Activated CD8-positive, alpha-beta T cell treated with anti-CD3 and anti-CD28 coated beads for 36 hours (primary cell): Measurements from ENCODE around the gene SPATS2L. TPM values are rescaled to one million over a fixed set of nuclear protein-coding genes. Genes with fewer than 3 reads are reported as not detected.
A peak's percentile ranks its signal among the peaks of the same experiment; 100 is the strongest.

ENCODE experiments used
- ATAC-seq: fragments of 200-7000 bp; cut with Tn5 transposase; one replicate; pipeline ENCODE4 v1.10.0; 2021; ENCODE audit warnings: mild to moderate bottlenecking, moderate library complexity
- CTCF ChIA-PET: fragments of 350-600 bp; sonication (Branson Sonifier 250); formaldehyde crosslinking; loops from one replicate; lab custom pipeline; 2021; ENCODE audit warnings: antibody characterized with exemption; lab: Charles Lee
- POLR2A ChIA-PET: fragments of 350-600 bp; sonication (Branson Sonifier 250); formaldehyde crosslinking; loops from one replicate; lab custom pipeline; 2021; ENCODE audit warnings: antibody characterized with exemption; lab: Charles Lee
- DNase-seq: peaks from one replicate; pipeline ENCODE4 v3.0.0-alpha.2; 2020
- H3K27ac Mint-ChIP-seq: one replicate; pipeline ENCODE4 v1.8.0; 2021; ENCODE audit warnings: mild to moderate bottlenecking, mixed read lengths
- H3K27me3 Mint-ChIP-seq: one replicate; pipeline ENCODE4 v1.8.0; 2021; ENCODE audit warnings: mixed read lengths
- H3K36me3 Mint-ChIP-seq: one replicate; pipeline ENCODE4 v1.8.0; 2021; ENCODE audit warnings: low read depth, mixed read lengths
- H3K4me1 Mint-ChIP-seq: one replicate; pipeline ENCODE4 v1.8.0; 2021; ENCODE audit warnings: low read depth, mixed read lengths
- H3K4me3 Mint-ChIP-seq: one replicate; pipeline ENCODE4 v1.8.0; 2021; ENCODE audit warnings: mild to moderate bottlenecking, moderate library complexity, mixed read lengths
- H3K9me3 Mint-ChIP-seq: one replicate; pipeline ENCODE4 v1.8.0; 2021; ENCODE audit warnings: mixed read lengths
- intact Hi-C: fragments of 100-400 bp; cut with micrococcal nuclease; formaldehyde crosslinking; loops from one replicate; pipeline ENCODE4 v1.10.0; 2022
- total RNA-seq, 2 experiments: library from RNA; stranded (reverse); gene quantifications; one replicate each; pipeline ENCODE4 v1.2.3, GENCODE V29; 2021
- TF ChIP-seq, protein P1 (sequence below): fragments of 200-600 bp; IDR thresholded peaks from one replicate; pipeline ENCODE4 v1.8.0; 2022; ENCODE audit warnings: antibody characterized with exemption, mild to moderate bottlenecking

Gene SPATS2L
- total RNA-seq, 2 experiments from 2014 or later, result 5.7 to 9.0 TPM

DNA sequence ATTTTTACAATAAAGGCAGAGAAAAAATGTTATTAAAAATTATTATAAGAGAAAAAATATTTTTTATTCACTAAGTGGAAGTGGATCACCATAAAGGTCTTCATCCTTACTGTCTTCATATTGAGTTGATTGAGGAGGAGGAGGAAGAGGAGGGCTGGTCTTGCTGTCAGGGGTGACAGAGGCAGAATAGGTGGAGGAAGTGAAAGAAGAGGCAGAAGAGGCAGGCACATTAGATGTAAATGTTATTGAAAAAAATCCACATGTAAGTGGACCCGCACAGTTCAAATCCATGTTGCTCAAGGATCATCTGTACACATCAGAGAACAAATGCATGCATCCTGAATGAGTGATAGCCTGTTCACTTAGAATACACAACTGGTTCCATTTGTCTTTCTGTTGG is 6.4 kb upstream of the SPATS2L start:
- Mint-ChIP-seq H3K9me3 (no peaks in the 10 kb centered on the region), H3K4me1 (no peaks in the 10 kb centered on the region), H3K27me3 (peaks cover 14% of the 10 kb centered on the region), H3K27ac (no peak overlapping the region), H3K36me3 (no peaks in the 10 kb centered on the region), H3K4me3 (no peak overlapping the region)
- DNase-seq (no peak), ATAC-seq (no peak)
- TF ChIP-seq, protein P1, sequence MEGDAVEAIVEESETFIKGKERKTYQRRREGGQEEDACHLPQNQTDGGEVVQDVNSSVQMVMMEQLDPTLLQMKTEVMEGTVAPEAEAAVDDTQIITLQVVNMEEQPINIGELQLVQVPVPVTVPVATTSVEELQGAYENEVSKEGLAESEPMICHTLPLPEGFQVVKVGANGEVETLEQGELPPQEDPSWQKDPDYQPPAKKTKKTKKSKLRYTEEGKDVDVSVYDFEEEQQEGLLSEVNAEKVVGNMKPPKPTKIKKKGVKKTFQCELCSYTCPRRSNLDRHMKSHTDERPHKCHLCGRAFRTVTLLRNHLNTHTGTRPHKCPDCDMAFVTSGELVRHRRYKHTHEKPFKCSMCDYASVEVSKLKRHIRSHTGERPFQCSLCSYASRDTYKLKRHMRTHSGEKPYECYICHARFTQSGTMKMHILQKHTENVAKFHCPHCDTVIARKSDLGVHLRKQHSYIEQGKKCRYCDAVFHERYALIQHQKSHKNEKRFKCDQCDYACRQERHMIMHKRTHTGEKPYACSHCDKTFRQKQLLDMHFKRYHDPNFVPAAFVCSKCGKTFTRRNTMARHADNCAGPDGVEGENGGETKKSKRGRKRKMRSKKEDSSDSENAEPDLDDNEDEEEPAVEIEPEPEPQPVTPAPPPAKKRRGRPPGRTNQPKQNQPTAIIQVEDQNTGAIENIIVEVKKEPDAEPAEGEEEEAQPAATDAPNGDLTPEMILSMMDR, result no peak
- POLR2A ChIA-PET, result no interaction called here
- CTCF ChIA-PET, result no interaction called here
- intact Hi-C loops, result loop anchor here (10.0 kb wide), 1 partner anchor 165 kb away; no protein-coding TSS in a partner anchor

DNA sequence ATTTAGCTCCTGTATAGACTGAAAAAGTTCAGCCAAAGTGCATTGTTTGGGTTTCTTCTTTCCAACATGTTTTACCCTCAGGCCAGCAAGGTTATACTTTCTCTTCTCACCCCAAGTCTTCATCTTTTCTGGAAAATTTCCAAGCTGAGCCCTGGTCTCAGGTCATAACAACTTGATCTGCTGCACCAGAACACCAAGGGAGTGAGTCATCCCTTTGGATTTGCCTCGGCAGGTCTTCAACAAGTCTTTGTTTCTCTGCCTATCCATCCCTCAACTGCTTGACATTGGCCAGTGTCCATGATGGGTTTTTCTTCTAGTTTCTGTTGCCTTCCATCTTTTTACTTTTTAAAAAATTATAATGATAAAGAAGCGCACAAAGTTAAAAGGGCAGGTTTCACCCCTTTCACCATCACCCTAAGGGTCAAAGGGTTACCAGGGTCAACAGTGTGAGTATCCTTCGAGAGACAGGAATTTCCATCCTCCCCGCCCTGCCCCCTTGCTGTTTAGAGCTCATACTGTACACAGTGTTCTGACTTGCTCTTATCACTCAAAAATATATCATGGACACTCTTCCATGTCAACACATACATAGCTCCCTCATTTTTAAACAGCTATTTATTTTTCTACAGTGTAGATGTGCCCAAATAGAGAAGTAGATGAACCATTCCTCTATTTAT is 5.7 kb upstream of the SPATS2L start:
- CTCF ChIA-PET, result no interaction called here
- H3K4me3 Mint-ChIP-seq, result no peak overlapping the region
- H3K27me3 Mint-ChIP-seq, result peaks cover 18% of the 10 kb centered on the region
- intact Hi-C loops, result loop anchor here (10.0 kb wide), 1 partner anchor 164 kb away; no protein-coding TSS in a partner anchor
- TF ChIP-seq, protein P1, result no peak
- H3K9me3 Mint-ChIP-seq, result no peaks in the 10 kb centered on the region
- DNase-seq, result no peak
- H3K27ac Mint-ChIP-seq, result no peak overlapping the region
- no peak for ATAC-seq
- peaks cover under 1% of the 10 kb centered on the region for H3K4me1 Mint-ChIP-seq
- H3K36me3 Mint-ChIP-seq, result no peaks in the 10 kb centered on the region
- POLR2A ChIA-PET, result no interaction called here

DNA sequence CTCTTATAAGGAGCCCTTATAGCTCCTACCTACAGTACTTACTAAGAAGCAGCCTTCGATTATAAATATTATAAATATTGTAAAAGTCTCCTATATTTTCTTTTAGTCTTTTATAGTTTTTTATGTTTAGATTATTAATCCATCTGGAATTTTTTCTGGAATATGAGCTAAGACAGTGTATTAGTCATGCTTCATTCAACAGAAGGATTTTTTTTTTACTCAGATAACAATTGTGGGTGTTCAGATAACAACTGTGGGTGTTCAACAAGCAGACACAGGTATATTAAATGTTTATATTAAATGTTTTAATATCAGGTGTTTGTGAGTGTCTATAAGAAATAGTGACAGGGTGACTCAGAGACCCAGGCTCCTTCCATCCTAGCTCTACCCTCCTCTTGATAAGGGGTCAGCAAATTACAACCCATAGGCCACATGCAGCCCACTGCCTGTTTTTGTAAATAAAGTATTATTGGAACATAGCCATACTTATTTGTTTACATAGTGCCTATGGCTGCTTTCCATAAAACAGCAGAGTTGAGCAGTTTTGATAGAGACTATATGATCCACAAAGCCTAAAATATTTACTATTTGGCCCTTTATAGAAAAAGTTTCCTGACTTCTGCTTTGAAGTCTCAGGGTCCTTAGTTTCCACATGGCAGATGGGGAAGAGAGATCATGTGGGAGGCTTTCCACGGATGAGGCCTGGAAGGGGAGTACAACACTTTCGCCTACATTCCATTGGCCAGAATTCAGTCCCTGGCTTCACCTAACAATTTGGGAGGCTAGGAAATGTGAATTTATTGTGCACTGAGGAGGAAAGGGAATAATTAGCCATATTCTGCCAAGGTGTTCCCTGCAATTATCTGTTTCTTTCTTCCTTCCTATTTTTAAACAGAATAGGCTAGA is 4.3 kb upstream of the SPATS2L start:
- DNase-seq (no peak), ATAC-seq (no peak)
- peaks cover 7% of the 10 kb centered on the region for H3K4me1 Mint-ChIP-seq
- ChIA-PET POLR2A (interaction anchor here (0.8 kb wide), 1 partner anchor 11 kb away, joined by 3 read pairs; no protein-coding TSS in a partner anchor), CTCF (no interaction called here)
- TF ChIP-seq, protein P1, result no peak
- intact Hi-C loops, result loop anchor here (10.0 kb wide), 1 partner anchor 163 kb away; no protein-coding TSS in a partner anchor
- no peak overlapping the region for H3K27ac Mint-ChIP-seq
- H3K36me3 Mint-ChIP-seq, result no peaks in the 10 kb centered on the region
- H3K4me3 Mint-ChIP-seq, result no peak overlapping the region
- H3K9me3 Mint-ChIP-seq, result no peaks in the 10 kb centered on the region
- peaks cover 24% of the 10 kb centered on the region for H3K27me3 Mint-ChIP-seq

DNA sequence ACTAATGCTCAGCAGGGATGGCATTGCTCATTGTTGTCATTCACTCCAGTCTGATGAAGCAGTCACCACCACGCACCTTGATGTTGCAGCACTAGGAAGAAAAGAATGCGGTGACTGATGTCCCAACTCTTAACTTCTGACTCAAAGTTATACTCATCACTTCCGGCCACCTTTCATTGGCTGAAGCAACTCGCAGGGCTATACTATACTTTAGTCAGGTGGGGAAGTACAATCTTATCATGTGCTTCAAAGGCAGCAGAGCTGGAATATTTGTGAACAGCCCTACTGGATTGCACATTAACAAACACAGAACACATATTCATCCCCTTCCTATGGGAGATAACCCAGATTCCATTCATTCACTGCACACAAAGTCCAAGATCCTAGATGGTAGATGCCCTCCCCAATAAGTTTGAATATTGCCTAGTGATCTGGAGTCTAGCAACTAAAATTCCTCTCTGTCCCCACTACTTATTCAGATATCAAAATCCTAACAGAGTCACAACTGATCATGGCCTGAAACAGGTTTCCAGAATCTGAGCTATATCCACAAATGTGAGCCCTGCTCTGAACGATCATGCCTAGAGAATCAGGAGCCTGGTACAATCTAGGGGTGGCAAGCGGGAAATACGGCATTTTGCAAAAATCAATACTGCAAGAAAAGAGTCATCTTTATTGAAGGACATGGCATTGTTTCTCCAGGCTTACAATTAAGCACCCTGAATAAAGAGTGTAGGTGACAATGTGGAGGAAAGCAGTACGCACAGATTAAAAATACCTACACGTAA is 3.4 kb upstream of the SPATS2L start:
- ATAC-seq (peak; percentile 10), DNase-seq (peak; percentile 6)
- intact Hi-C loops, result loop anchor here (10.0 kb wide), 1 partner anchor 162 kb away; no protein-coding TSS in a partner anchor
- TF ChIP-seq, protein P1, result no peak
- Mint-ChIP-seq H3K27ac (no peak overlapping the region), H3K27me3 (peaks cover 24% of the 10 kb centered on the region), H3K9me3 (no peaks in the 10 kb centered on the region), H3K4me3 (no peak overlapping the region), H3K36me3 (no peaks in the 10 kb centered on the region), H3K4me1 (peaks cover 7% of the 10 kb centered on the region)
- CTCF ChIA-PET, result no interaction called here
- POLR2A ChIA-PET, result no interaction called here
